HUES6 (cell line): ENCODE results near the gene IQGAP2.

Source experiments
- H3K27ac ChIP-seq: 2 replicates; pipeline ENCODE4 v1.7.0; 2013; ENCODE audit warnings: low read depth, mild to moderate bottlenecking, low read length, inconsistent platforms
- H3K27me3 ChIP-seq: 2 replicates; pipeline ENCODE4 v1.6.1; 2013; ENCODE audit warnings: low read length; ENCODE audit not compliant: control insufficient read depth, insufficient read depth
- H3K36me3 ChIP-seq: 2 replicates; pipeline ENCODE4 v1.6.1; 2013; ENCODE audit warnings: low read length; ENCODE audit not compliant: control insufficient read depth, insufficient read depth
- H3K4me1 ChIP-seq: 2 replicates; pipeline ENCODE4 v1.6.1; 2013; ENCODE audit warnings: low read length; ENCODE audit not compliant: control insufficient read depth, insufficient read depth
- H3K4me3 ChIP-seq: 2 replicates; pipeline ENCODE4 v1.5.1; 2013; ENCODE audit warnings: low read depth, low read length
- H3K9ac ChIP-seq: one replicate; pipeline ENCODE4 v1.6.1; 2013; ENCODE audit warnings: mild to moderate bottlenecking, low read length
- H3K9me3 ChIP-seq: 2 replicates; pipeline ENCODE4 v1.6.1; 2013; ENCODE audit warnings: low read depth, low read length; ENCODE audit not compliant: control insufficient read depth, insufficient read depth

Gene IQGAP2

DNA sequence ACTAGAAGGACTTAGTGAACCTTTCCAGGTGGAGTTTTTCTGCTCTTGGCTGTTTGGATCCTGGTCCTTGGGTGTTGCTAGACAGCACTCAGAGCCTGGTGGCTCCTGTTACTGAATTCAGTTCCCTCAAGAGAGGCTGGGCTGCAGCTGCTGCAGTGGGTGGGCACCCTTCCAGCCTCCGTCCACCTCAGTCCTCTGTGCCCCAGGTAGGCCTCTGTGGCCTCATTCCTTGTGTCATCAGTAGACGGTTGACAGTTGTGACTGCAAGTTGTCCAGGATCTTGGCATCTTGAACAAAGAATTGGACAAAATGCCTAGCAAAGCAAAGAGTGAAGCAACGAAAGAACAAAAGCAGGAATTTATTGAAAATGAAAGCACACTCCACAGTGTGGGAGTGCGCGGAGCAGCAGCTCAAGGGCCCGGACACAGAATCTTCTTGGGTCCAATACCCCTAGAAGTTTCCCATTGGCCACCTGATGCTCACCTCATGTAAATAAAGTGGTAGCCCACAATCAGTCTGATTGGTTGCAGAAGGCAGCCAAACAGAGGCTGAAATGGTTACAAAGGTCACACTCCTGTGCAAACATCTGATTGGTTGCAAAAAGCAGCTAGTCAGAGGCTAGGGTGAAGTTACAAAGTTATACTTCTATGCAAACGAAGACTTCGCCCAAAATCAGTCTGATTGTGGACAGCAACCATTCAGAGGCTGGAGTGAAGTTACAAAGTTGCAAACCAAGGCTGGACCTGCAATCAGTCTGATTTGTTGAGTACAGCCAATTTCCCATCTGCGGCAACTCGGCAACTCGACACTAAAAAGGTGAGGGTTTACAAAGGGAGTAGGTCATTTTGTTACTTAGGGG is 352.9 kb downstream of the IQGAP2 start:
- Histone ChIP-seq H3K4me3 (no peak overlapping the region), H3K9me3 (no peaks in the 10 kb centered on the region), H3K27ac (no peak overlapping the region), H3K4me1 (no peaks in the 10 kb centered on the region), H3K9ac (no peak overlapping the region), H3K36me3 (no peaks in the 10 kb centered on the region), H3K27me3 (no peaks in the 10 kb centered on the region)

DNA sequence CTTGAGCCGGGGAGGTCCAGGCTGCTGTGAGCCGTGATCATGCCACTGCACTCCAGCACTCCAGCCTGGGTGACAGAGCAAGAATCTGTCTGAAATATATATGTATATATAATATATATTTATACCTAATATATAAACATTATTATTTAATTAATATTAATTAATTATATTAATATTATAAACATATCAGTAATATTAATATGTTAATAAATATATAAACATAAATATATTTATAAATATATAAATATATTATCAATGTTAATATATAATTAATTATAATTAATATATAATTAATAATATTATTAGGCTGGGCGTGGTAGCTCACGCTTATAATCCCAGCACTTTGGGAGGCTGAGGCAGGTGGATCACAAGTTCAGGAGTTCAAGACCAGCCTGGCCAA is 354.0 kb downstream of the IQGAP2 start:
- H3K27me3 ChIP-seq: no peaks in the 10 kb centered on the region
- no peaks in the 10 kb centered on the region for H3K9me3 ChIP-seq
- no peaks in the 10 kb centered on the region for H3K4me1 ChIP-seq
- H3K27ac ChIP-seq: no peak overlapping the region
- no peak overlapping the region for H3K4me3 ChIP-seq
- no peaks in the 10 kb centered on the region for H3K36me3 ChIP-seq
- no peak overlapping the region for H3K9ac ChIP-seq
